GM18499 (cell line): ENCODE results near the gene PMIS2.

Source experiments
- ATAC-seq: cut with Tn5 transposase; IDR thresholded peaks from one replicate; pipeline ENCODE4 v1.9.1; 2021; ENCODE audit warnings: moderate number of reproducible peaks; ENCODE audit not compliant: insufficient read depth, unreplicated experiment

PMIS2 gene

DNA sequence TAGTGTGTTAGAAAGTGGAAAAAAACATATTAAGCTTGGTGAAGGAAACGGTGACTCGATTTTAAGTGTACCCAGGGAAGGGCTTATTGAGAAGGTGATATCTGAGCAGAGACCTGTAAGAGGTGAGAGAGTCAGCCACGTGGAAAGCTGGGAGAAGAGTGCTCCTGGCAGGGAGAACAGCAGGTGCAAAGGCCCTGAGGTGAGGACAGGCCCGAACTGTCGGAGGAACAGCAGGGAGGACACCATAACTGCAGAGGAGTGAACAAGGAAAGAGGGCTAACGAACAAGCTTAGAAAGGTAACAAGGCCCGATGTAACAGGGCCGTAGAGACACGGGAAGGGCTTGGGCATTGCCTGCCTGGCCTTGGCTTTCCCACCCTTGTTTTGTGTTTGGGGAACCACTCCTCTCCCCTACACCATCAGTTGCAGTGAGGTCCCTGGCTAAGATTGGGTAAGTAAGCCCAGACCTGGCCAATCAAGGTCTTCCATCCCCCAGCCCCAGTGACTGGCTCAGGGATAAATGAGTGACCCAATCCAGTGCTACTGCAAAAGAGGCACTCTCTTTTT is 29.9 kb upstream of the PMIS2 start:
- ATAC-seq, result no peak

DNA sequence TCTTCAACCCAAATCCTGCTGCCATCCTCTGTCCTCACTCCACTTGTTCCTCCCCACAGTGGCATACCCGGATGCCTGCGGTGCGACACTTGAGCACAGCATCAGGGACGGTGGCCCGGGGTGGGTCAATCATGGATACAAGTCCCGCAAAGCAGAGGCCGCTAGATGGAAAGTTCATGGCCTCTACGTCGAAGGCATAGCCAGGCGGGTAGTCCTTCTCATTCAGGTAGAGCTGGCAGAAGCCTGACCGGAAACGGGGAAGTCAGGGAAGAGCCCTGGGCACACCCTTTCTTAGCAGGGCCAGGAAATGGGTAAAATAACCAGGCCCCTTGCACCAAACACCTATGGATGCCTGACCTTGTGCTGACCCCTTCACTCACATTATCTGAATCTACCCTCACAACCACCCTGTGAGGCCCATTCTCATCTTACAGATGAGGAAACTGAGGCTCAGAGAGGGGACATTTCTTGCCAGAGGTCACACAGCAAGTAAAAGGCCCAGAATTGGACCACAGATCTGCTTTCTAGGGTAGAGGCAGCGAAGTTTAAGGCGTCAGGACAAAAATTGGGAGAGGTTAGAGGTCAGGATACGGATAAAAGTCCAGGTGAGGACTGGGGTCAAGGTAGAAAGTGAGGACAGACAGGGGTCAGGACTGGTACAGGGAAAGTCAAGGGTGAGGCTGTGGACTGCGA is 29.0 kb upstream of the PMIS2 start:
- no peak for ATAC-seq

DNA sequence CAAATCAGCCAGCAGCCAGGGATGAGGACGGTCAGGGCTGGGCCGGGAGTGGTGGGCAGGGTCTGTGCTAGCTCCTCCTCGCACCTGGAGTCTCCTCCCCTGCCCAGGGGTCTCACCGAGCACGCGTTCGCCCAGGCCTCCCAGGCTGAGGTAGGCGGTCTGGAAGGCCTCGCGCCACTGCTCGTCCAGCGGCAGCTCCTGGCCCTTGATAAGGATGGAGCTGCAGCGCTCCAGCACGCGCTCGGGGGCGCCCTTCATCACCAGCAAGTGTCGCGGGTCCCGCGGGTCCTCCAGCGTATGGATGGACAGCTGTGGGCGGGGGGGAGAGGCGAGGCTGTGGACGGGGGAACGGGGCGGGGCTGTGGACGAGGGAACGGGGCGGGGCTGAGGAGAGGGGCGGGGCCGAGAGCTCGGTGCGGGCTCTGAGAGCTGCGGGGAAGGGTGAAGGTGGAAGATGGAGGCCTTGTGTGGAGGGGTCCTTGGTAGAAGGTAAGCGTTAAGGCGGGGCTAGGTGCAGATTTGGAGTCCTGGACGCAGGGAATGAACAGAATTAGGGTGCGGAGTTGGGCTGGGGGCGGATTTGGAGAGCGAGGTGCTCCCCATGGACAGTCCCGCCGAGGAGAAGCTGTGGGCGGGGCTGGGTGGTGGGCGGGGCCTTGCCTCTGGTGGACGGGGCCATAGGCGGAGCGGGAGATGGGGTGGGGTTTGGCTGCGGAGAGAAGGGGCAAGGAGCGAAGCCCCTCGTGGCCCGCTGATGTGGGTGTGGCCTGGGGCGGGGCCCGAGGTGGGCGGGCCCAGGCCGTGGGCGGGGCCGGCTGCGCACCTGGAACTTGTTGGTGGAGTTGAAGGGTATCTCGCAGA is 28.2 kb upstream of the PMIS2 start:
- no peak for ATAC-seq

DNA sequence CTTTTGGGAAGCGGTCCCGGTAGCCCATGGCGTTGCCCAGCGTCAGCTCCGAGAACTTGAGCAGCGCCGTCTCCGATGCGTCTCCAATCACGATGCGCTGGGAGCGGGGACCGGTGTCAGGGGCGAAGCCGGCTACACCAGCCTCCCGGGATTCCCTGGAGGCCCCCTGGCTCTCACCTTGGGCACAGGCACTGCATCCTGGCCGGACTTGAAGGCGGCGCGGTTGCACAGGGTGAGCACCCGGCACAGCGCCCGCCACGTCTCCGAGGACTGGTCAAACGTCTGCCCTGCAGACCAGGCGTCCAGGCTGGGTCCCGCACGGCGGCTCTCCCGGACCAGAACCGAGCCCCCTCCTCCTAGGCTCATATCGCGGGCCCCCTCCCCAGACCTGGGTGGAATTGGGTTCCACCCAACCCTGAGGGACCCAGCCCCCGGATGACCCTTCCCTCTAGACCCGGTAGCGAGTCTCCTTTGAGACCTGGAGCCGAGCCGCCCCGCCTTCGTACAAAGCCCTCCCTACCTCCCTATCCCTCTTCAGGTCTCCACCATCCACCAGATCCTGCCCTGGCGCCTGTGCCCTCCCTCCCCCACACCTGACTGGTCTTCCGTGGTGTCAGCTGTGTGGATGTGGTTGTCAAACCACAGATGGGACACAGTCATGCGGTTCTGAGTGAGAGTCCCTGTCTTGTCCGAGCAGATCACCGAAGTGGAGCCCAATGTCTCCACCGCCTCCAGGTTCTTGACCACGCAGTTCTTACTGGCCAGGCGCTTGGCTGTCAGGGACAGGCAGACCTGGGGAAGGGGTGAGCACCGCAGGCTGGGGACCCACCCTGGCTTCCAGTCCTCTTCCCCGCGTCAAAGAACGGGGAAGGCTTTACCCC is 27.3 kb upstream of the PMIS2 start:
- no peak for ATAC-seq

DNA sequence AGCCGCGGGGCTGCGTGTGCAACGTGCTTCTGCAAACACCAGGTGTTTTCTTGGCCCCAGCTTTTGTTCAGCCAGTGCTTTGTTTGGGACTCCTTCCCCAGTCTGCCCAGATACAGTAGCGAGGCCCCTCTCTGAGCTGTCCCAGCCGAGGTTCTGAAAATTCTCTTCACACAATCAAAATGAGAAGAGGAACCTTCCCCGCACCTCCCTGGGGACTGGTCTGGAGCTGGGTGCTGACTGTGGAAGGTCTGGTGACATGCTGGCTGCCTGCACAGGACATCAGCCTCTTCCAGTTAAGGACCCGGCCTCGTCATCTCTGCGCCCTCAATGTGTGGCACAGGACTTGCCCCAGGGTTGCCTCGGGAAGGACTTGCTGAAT is 26.7 kb upstream of the PMIS2 start:
- ATAC-seq, result no peak

DNA sequence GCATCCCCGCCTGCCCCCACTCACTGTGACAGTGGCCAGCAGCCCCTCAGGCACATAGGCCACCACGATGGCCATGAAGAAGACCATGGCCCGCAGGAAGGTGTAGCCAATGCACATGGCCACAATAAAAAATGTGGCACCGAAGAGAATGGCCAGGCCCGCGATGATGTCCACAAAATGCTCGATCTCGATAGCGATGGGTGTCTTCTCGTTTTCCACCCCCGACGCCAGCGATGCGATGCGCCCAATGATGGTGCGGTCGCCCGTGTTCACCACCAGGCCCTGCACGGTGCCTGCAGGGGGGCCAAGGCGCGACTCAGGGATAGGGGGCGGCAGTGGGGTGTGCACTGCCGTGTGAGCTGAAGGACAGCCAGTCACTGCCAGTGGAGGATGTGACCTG is 26.2 kb upstream of the PMIS2 start:
- no peak for ATAC-seq

DNA sequence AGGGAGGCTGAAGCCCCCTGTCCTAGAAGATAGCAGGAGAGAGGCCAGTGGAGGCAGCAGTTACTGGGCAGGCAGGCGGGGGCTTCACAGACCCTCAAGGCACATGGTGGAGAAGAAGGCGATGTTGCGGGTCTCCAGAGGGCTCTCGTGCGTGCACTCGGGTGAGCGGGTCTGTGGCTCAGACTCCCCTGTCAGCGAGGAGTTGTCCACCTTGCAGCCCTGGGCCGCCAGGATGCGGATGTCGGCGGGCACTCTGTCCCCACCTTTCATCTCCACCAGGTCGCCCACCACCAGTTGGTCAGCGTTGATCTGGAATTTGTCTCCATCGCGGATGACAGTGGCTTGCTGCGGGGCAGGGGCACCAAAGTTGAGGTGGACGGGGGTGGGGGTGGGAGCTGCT is 25.7 kb upstream of the PMIS2 start:
- ATAC-seq, result no peak

DNA sequence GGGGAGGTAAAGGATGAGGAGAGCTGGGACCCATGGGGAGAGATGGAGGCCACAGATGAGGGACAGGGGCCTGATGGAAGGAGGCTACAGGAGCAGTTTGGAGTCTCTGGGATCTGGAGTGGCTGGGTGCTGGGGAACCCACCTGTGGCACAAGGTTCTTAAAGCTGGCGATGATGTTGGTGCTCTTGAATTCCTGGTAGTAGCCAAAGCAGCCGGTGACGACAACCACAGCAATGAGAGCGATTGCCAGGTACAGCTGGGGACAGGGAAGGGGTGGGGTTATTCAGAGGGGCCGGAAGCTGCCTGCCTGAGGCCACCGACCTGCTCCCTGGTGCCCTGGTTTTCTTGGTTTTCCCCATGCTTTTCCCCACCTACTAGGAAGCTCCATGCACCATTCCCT is 25.3 kb upstream of the PMIS2 start:
- no peak for ATAC-seq

DNA sequence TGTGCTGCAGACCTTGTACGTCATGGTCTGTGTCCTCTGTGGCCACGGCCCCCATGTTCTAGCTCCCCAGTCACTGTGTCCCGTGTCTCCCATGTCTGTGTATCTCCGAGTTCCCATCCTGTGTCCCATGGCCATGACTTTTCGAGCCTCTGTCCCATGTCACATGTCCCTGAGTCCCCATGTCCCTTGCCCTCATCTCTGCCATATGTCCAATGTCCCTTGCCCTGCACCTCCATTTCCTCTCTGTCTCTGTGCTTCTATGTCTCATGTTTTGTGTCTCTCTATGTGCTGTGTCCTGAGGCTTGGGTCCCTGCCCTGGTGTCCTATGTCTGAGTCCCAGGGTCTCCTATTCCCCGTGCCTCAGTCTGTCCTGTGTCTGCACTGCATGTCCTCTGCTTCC is 24.5 kb upstream of the PMIS2 start:
- no peak for ATAC-seq

DNA sequence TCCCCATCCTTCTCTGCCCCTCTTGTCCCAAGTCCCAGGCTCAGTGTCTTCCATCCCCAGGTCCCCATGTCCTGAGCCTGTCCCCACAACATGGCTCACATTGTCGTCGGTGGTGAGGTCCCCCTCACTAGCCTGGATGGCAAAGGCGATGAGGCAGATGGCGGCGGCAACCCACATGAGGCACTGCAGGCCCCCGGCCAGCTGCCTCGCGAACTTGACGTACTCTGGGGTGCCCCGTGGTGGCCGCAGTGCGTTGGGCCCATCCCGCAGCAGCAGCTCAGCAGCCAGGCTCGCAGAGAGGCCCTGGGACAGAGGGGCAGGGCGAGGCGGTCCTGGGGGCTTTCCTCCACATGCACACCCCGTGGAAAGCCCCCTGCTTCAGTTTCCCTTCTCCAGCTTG is 23.6 kb upstream of the PMIS2 start:
- no peak for ATAC-seq

DNA sequence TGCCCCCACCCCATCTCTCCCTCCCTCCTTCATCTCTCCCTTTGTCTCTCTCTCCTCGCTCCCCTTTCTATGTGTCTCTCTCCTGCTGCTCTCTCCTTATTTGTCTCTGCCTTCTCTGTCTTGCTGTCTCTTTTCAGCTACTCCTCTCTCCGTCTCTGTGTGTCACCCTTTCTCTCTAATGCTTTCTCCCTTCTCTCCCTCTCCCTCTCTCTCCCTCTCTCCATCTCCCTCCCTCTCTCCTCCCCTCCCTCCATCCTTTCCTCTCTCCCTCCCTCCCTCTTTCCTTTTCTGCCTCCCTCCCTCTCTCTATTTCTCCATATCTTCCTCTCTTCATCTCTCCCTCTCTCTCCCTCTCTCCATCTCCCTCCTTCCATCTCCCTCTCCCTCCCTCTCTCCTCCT is 23.2 kb upstream of the PMIS2 start:
- no peak for ATAC-seq

DNA sequence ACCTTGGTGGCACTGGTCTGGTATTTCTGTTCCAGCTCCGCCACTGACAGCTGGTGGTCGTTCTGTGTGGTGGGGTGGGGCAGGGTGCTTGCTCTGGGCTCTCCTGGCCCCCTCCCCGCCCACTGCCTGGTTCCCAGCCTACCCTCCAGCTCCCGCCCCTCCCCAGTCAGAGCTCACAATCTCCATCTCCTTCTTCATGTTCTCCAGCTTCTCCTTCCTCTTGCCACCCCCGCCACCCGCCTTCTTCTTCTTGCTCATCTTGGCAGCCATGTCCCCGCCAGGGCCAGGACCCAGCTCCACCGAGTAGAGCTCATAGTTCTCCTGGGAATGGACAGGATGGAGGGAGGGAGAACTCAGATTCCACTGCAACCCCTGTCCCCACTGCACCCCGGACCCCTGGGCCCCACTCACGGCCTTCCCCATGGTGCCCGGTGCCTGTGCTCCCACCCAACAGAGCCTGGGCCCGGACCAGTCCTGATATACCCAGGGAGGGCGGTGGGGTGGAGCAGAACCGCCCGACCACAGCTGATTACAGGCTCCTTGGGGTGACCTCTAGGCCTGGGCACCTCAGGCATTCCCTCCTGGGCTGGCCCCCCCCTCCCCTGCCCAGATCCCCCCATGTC is 22.7 kb upstream of the PMIS2 start, which contains the start of gene ATP4A:
Gene ATP4A, minus strand, starts transcription at position 452 of the 623 bp plus-strand sequence. Its CDS starts 29 bp downstream, at position 423.
- no peak for ATAC-seq

DNA sequence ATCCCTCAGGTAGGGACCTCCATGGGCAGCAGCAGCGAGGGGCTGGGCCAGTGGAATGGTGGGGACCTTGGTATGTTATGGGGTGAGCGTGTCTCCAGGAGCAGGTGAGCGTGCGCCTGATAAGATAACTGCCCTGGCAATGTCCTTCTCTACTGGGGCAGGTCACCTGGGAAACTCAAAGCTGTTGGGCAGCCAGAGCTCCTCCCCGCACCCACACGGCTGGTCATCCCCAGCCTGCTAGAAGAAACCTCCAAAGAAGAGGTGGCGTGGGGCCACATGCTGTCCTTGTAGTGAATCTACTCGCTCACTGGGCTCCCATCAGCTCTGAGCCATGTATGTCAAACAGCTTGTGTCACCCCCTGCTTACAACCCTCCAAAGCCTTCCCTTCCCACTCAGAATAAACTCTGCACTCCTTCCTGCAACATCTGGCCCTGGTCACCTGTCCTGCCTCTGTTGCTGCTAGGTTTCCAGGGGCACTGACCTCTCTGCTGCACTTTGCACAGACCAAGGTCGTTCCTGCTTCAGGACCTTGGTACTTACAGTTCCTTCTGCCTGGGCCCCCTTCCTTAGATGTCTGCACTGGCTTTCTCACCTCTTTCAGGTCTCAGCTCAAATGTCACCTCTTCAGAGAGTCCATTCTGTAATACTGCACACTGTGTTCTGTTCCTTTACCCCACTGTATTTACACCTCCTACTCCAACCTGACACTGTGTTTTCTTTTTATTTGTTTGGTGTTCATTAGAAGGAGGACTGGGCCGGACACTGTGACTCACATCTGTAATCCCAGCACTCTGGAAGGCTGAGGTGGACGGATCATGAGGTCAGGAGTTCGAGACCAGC is 20.7 kb upstream of the PMIS2 start:
- ATAC-seq, result no peak

DNA sequence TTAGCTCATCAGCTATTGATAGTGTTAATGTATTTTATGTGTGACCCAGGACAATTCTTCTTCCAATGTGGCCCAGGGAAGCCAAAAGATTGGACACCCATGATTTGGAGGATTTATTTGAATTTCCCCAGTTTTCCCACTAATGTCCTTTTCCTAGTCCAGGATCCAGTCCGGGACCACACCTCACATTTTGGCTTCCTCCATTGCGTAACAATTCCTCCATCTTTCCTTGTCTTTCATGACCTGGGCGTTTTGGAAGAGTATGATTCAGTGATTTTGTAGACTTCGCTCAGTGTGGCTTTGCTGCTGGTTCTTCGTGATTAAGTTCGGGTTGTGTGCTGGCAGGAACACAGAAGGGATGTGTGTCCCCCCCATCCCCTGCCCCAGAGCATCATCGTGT is 19.2 kb upstream of the PMIS2 start:
- no peak for ATAC-seq

DNA sequence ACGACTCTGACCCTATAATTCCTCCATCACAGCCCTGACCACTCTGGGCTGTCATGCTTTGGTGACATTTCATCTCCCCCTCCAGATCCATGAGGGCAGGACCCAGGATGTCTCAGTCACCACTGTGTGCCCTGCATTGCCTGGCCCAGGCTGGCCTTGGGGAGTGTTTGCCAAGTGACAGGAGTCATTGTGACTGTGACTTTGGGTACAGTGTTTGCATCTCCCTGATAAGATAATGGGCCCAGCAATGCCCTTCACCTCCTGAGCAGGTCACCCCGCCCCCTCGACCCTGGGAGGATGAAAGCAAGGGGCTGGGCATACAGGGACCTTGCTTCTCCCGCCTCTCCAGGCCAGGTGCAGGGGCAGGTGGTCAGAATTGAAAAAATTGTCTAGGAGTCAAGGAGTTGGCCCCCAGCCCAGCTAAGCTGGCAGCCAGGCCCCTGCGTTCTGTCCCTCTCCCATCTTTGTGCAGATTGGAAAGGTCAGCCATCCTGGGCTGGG is 16.6 kb upstream of the PMIS2 start:
- ATAC-seq, result no peak

DNA sequence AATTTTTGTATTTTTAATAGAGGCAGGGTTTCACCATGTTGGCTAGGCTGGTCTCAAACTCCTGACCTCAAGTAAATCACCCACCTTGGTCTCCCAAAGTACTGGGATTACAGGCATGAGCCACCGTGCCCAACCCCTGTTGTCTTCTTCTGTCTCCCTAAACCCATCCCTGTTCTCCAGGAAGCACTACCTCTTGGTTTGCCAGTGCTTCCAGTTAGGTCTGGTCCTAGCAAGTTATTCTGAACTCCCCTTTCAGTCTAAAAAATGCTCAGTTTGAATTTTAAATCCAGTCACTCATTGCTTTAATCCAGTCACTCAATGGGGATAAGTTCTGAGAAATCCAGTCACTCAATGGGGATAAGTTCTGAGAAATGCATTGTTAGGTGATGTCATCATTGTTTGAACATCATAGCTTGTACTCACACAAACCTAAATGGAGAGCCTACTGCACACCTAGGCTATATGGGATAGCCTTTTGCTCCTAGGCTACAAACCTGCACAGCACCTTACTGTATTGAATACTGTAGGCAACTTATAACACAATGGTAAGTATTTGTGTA is 14.5 kb upstream of the PMIS2 start:
- ATAC-seq, result no peak

DNA sequence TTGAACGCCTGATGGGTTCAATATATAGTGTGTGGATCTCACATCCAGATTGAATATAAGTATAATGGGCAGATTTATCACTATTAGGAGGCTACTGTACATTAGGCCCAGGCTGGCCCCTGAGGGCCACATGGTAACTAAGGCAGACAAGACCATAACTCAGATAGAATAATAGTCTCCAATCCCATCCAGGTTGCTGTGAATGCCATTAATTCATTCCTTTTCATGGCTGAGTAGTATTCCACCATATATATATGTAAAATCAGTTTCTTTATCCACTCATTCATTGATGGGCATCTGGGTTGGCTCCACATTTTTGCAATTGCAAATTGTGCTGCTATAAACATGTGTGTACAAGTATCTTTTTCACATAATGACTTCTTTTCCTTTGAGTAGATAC is 8.1 kb upstream of the PMIS2 start:
- no peak for ATAC-seq

DNA sequence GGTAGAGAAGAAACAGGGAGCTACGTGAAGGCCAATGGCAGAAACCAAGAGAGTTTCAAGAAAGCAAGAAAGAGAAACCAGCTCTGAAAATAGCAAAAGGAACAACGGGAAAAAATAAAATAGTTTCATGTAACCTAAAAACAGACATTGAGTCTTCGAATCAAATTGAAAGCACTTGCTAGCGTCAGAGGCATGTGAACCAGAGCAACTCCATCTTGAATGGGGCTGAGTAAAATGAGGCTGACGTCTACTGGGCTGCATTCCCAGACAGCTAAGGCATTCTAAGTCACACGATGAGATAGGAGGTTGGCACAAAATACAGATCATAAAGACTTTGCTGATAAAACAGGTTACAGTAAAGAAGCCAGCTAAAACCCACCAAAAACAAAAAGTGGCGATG is 7.3 kb upstream of the PMIS2 start:
- no peak for ATAC-seq

DNA sequence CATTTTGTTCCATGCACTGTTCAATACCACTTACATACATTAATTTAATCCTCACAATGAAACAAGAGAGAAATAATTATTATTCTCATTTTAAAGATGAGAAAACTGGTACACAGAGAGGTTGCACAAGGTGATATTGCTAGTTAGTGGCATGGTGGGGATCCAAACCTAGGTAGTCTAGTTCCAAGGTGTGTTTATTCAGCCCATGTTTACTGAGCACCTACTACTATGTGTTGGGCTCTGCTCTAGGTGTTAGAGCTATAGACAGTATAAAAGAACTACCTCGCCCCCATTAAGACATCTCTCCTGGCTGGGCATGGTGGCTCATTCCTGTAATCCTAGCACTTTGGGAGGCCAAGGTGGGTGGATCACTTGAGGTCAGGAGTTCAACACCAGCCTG is 3.2 kb upstream of the PMIS2 start:
- ATAC-seq, result no peak
